Right atrium auricular region (tissue), 2 donors: ENCODE results near the gene CALM3. TPM values are rescaled to one million over a fixed set of nuclear protein-coding genes. Genes with fewer than 3 reads are reported as not detected.

Experiments used
- DNase-seq: peaks from one replicate; pipeline ENCODE4 v3.0.0-alpha.2; 2019; ENCODE audit warnings: low spot score
- H3K27ac ChIP-seq, 2 donors: fragments of 200-600 bp; sonication (generic); 1 replicate in 1 of 2; 2 replicates in 1 of 2; pipeline ENCODE4 v1.5.1; 2016 to 2019
- H3K27me3 ChIP-seq, 2 donors: fragments of 200-600 bp; sonication (generic); one replicate each; pipeline versions ENCODE4 v1.5.1 to v1.6.0; 2017 to 2019
- H3K36me3 ChIP-seq: fragments of 200-600 bp; sonication (generic); one replicate; pipeline ENCODE4 v1.5.1; 2016
- H3K4me1 ChIP-seq, 2 donors: fragments of 200-600 bp; sonication (generic); one replicate each; pipeline versions ENCODE4 v1.5.1 to v1.6.0; 2017 to 2019
- H3K4me3 ChIP-seq, 2 donors: fragments of 200-600 bp; sonication (generic); 1 replicate in 1 of 2; 2 replicates in 1 of 2; pipeline ENCODE4 v1.5.1; 2017 to 2019; ENCODE audit warnings: mild to moderate bottlenecking in 1 of 2, moderate library complexity in 1 of 2
- H3K9me3 ChIP-seq, 2 donors: fragments of 200-600 bp; sonication (generic); one replicate each; pipeline ENCODE4 v1.5.1; 2019
- CTCF ChIP-seq, 2 donors: fragments of 200-600 bp; sonication (generic); IDR thresholded peaks; one replicate each; pipeline ENCODE4 v1.5.1; 2019; ENCODE audit warnings: antibody characterized with exemption in 2 of 2
- total RNA-seq, 2 donors: library from RNA; depleted of rRNA; stranded (reverse); fragments of >200 nt; gene quantifications; one replicate each; pipeline ENCODE4 v1.1.0, GENCODE V29; 2016

The CALM3 gene
- total RNA-seq, 2 donors from 2014 or later: 210 to 296 TPM

- peaks cover 49% of the 10 kb centered on the region for H3K36me3 ChIP-seq
Observed at GRCh38 chr19:46609511-46610412, 8.6 kb downstream of the CALM3 start.

GRCh38 chr19:46610413-46610775 is 9.3 kb downstream of the CALM3 start:
- peaks cover 48% of the 10 kb centered on the region for H3K36me3 ChIP-seq
- no peak overlapping the region for H3K4me3 ChIP-seq
- H3K9me3 ChIP-seq: no peaks in the 10 kb centered on the region
- no peak for TF ChIP-seq CTCF (IDR thresholded peaks at IDR 0.05)
- peaks cover 0 to 21% of the 10 kb centered on the region in 2 donors for H3K4me1 ChIP-seq
- H3K27me3 ChIP-seq: no peaks in the 10 kb centered on the region
- H3K27ac ChIP-seq: no peak overlapping the region
- no peak for DNase-seq

More at GRCh38 chr19:46609511-46610412, 8.6 kb downstream of the CALM3 start:
- DNase-seq: no peak
- H3K27ac ChIP-seq: no peak overlapping the region
- TF ChIP-seq CTCF (IDR thresholded peaks at IDR 0.05): no peak
- no peaks in the 10 kb centered on the region for H3K9me3 ChIP-seq
- H3K4me1 ChIP-seq: peaks cover 0 to 27% of the 10 kb centered on the region in 2 donors
- H3K27me3 ChIP-seq: no peaks in the 10 kb centered on the region
- H3K4me3 ChIP-seq: no peak overlapping the region

GRCh38 chr19:46610851-46611770 is 10.0 kb downstream of the CALM3 start:
- peaks cover 41% of the 10 kb centered on the region for H3K36me3 ChIP-seq
- H3K27ac ChIP-seq: no peak overlapping the region
- H3K4me3 ChIP-seq: no peak overlapping the region
- peaks cover 0 to 13% of the 10 kb centered on the region in 2 donors for H3K4me1 ChIP-seq
- TF ChIP-seq CTCF (IDR thresholded peaks at IDR 0.05): no peak
- H3K9me3 ChIP-seq: no peaks in the 10 kb centered on the region
- no peak for DNase-seq
- H3K27me3 ChIP-seq: no peaks in the 10 kb centered on the region

- no peak overlapping the region for H3K27ac ChIP-seq
- H3K36me3 ChIP-seq: peaks cover 34% of the 10 kb centered on the region
- H3K4me3 ChIP-seq: no peak overlapping the region
- peaks cover 0 to 9% of the 10 kb centered on the region in 2 donors for H3K4me1 ChIP-seq
- no peak for TF ChIP-seq CTCF (IDR thresholded peaks at IDR 0.05)
- H3K27me3 ChIP-seq: no peaks in the 10 kb centered on the region
- H3K9me3 ChIP-seq: no peaks in the 10 kb centered on the region
- no peak for DNase-seq
Observed at GRCh38 chr19:46611776-46612175, 10.6 kb downstream of the CALM3 start.

GRCh38 chr19:46613525-46613924 is 12.4 kb downstream of the CALM3 start:
- TF ChIP-seq CTCF (IDR thresholded peaks at IDR 0.05): no peak
- Histone ChIP-seq H3K4me3 (no peak overlapping the region), H3K27ac (no peak overlapping the region), H3K27me3 (no peaks in the 10 kb centered on the region), H3K36me3 (peaks cover 17% of the 10 kb centered on the region), H3K9me3 (no peaks in the 10 kb centered on the region), H3K4me1 (peaks cover 0 to 10% of the 10 kb centered on the region in 2 donors)
- DNase-seq: no peak
